Measurements from ENCODE around the gene ACSS3. TPM values are rescaled to one million over a fixed set of nuclear protein-coding genes. Genes with fewer than 3 reads are reported as not detected.

Gene ACSS3
- total and polyA plus RNA-seq, 2 donors (not counting 1 experiment from before 2014, with no cell fraction given): not detected

DNA sequence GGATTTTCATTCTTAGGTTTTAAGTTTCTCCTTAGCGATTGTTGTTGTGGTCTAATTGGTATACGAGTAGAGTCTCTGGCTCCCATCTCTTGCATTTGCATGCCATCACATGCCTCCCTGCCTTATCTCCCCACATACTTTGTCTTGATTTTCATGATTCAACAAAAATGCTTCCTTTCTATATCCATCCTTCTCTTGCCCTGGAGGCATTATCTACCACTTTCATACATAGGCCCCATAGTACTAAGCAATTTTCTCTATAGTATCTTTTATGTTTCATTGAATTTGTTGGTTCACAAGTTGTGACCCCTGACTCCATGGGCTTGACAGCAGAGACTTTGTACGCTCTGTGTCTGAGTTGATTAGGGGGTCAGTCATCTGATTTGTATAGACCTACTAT is 226.1 kb downstream of the ACSS3 start:
- WGBS (ENCODE audit: insufficient coverage): no CpG with 5 or more reads among the region's 3 CpGs
- no peaks in the 10 kb centered on the region for H3K9me3 ChIP-seq (ENCODE audit: control extremely low read depth in 1 of 3, control insufficient read depth in 2 of 3, insufficient read depth in 1 of 3, low read length in 2 of 3)
- no peak overlapping the region for H3K27ac ChIP-seq (ENCODE audit: low read length in 2 of 2)
- CTCF ChIA-PET: no interaction called here
- no peaks in the 10 kb centered on the region for H3K36me3 ChIP-seq (replicated peaks in 1 of 2; ENCODE audit: control extremely low read depth in 1 of 2, control insufficient read depth in 1 of 2, extremely low read depth in 1 of 2, insufficient read depth in 2 of 2, low read length in 1 of 2)
- H3K27ac Mint-ChIP-seq: no peak overlapping the region
- no peak overlapping the region for H3K9ac ChIP-seq (ENCODE audit: low read length)
- H3K9me3 Mint-ChIP-seq (ENCODE audit: insufficient read depth): peaks cover 3% of the 10 kb centered on the region
- no peaks in the 10 kb centered on the region for H3K79me2 ChIP-seq (ENCODE audit: control insufficient read depth, insufficient read depth, low read length)
- no peaks in the 10 kb centered on the region for H3K4me1 ChIP-seq (ENCODE audit: control insufficient read depth in 2 of 2, insufficient read depth in 2 of 2, low read length in 2 of 2)
- ATAC-seq (ENCODE audit: low read depth) (no peak), DNase-seq (no peak)
- intact Hi-C loops (cut with micrococcal nuclease): no loop called here
- POLR2A ChIA-PET: no interaction called here
- no peaks in the 10 kb centered on the region for H4K20me1 ChIP-seq (ENCODE audit: control insufficient read depth, insufficient read depth, low read length, poor library complexity, severe bottlenecking)
- H2AFZ ChIP-seq (ENCODE audit: insufficient read depth, low read depth, low read length, poor library complexity, severe bottlenecking): no peak overlapping the region
- no peaks in the 10 kb centered on the region for H3K27me3 ChIP-seq (replicated peaks in 1 of 4; ENCODE audit: control extremely low read depth in 1 of 4, control insufficient read depth in 3 of 4, insufficient read depth in 4 of 4, low read length in 3 of 4)
- H3K27me3 Mint-ChIP-seq: no peaks in the 10 kb centered on the region
- no peak for TF ChIP-seq EZH2 (IDR thresholded peaks at IDR 0.05; ENCODE audit: borderline replicate concordance, insufficient read depth, low read depth, low read length, poor library complexity, severe bottlenecking)
- TF ChIP-seq, protein P1, sequence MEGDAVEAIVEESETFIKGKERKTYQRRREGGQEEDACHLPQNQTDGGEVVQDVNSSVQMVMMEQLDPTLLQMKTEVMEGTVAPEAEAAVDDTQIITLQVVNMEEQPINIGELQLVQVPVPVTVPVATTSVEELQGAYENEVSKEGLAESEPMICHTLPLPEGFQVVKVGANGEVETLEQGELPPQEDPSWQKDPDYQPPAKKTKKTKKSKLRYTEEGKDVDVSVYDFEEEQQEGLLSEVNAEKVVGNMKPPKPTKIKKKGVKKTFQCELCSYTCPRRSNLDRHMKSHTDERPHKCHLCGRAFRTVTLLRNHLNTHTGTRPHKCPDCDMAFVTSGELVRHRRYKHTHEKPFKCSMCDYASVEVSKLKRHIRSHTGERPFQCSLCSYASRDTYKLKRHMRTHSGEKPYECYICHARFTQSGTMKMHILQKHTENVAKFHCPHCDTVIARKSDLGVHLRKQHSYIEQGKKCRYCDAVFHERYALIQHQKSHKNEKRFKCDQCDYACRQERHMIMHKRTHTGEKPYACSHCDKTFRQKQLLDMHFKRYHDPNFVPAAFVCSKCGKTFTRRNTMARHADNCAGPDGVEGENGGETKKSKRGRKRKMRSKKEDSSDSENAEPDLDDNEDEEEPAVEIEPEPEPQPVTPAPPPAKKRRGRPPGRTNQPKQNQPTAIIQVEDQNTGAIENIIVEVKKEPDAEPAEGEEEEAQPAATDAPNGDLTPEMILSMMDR (IDR thresholded peaks at IDR 0.05): no peak
- no peak overlapping the region for H3K4me2 ChIP-seq (replicated peaks; ENCODE audit: low read depth, low read length, poor library complexity, severe bottlenecking)
- no peaks in the 10 kb centered on the region for H3K4me1 Mint-ChIP-seq
- no peak overlapping the region for H3K4me3 ChIP-seq (ENCODE audit: control extremely low read depth in 1 of 5, extremely low read depth in 1 of 5, insufficient read depth in 1 of 5, low read depth in 2 of 5, low read length in 4 of 5)
- no peak overlapping the region for H3K4me3 Mint-ChIP-seq

Small RNA genes lying within 50 kb of the gene (small RNA-seq; reads per million reads assigned to genes)
- gene MIR4699 (ENCODE audit: insufficient read length, low read depth, low replicate concordance): not detected

Other genes with a start within 250 kb of the ACSS3 start
- gene LIN7A, start 140.1 kb upstream of the ACSS3 start, total RNA-seq: not detected in 2 replicates
- 0.10 TPM in 1 of 2 replicates, not detected in the other for gene LIN7A, start 140.1 kb upstream of the ACSS3 start, polyA plus RNA-seq